K562 (cell line): ENCODE data around the gene TMEM41B. TPM values are rescaled to one million over a fixed set of nuclear protein-coding genes. Genes with fewer than 3 reads are reported as not detected.
A peak's percentile ranks its signal among the peaks of the same experiment; 100 is the strongest.
"Not testable (repeated sequence)": the region's sequence is repeated elsewhere in the genome, so short reads cannot be mapped to it uniquely, and the experiment has no call there.

Source experiments
- ATF7 ChIP-seq: fragments of 450-650 bp; IDR thresholded peaks from 2 replicates; pipeline ENCODE4 v1.7.1; 2014; ENCODE audit warnings: mild to moderate bottlenecking, moderate library complexity
- HDAC1 ChIP-seq, 2 experiments: fragments of 450-650 bp; IDR thresholded peaks; 2 replicates each; pipeline ENCODE4 v1.6.1; 2016 to 2017; ENCODE audit warnings: inconsistent platforms in 1 of 2, mild to moderate bottlenecking in 1 of 2, moderate library complexity in 1 of 2
- HIVEP1 ChIP-seq: fragments of 250-450 bp; sonication (Bioruptor Pico); IDR thresholded peaks from 2 replicates; pipeline ENCODE4 v1.4.0; 2020; ENCODE audit warnings: mild to moderate bottlenecking
- ILK ChIP-seq: fragments of 450-650 bp; IDR thresholded peaks from 2 replicates; pipeline ENCODE4 v1.6.1; 2016; ENCODE audit warnings: missing genetic modification characterization, low read depth, mild to moderate bottlenecking, missing compliant biosample characterization, moderate library complexity, borderline replicate concordance
- NR2C2 ChIP-seq, 2 experiments: fragments of 200-800 bp in 1 of 2; sonication (Bioruptor generic) in 1 of 2; sonication (generic) in 1 of 2; formaldehyde crosslinking in 1 of 2; IDR thresholded peaks; 2 replicates each; pipeline versions ENCODE4 v1.6.1 to v1.8.0; 2016 to 2022; ENCODE audit warnings: mild to moderate bottlenecking in 1 of 2, missing compliant biosample characterization in 1 of 2, missing genetic modification characterization in 1 of 2, missing genetic modification reagents in 1 of 2
- SMAD4 ChIP-seq: fragments of 250-450 bp; sonication (Bioruptor Pico); conservative IDR thresholded peaks from 2 replicates; pipeline ENCODE4 v1.8.0; 2021; ENCODE audit warnings: inconsistent platforms, mild to moderate bottlenecking, moderate library complexity
- SOX6 ChIP-seq: fragments of 450-650 bp; IDR thresholded peaks from 2 replicates; pipeline ENCODE4 v1.6.1; 2014; ENCODE audit warnings: mild to moderate bottlenecking
- TEAD1 ChIP-seq, 2 experiments: fragments of 450-650 bp in 1 of 2; sonication (generic) in 1 of 2; formaldehyde crosslinking; IDR thresholded peaks; 2 replicates each; pipeline versions ENCODE4 v1.4.0 to v1.8.0; 2020 to 2022; ENCODE audit warnings: mild to moderate bottlenecking in 2 of 2, missing genetic modification reagents in 1 of 2
- ZNF23 ChIP-seq: fragments of 250-450 bp; sonication (Bioruptor Pico); IDR thresholded peaks from 2 replicates; pipeline ENCODE4 v1.4.0; 2020; ENCODE audit warnings: mild to moderate bottlenecking
- ZNF3 ChIP-seq: fragments of 250-450 bp; sonication (Bioruptor Pico); IDR thresholded peaks from 2 replicates; pipeline ENCODE4 v1.5.0; 2021; ENCODE audit warnings: mild to moderate bottlenecking, moderate library complexity
- ZNF444 ChIP-seq: fragments of 250-450 bp; sonication (Bioruptor Pico); IDR thresholded peaks from 2 replicates; pipeline ENCODE4 v1.4.0; 2020; ENCODE audit warnings: mild to moderate bottlenecking, moderate library complexity
- ZNF589 ChIP-seq: fragments of 200-800 bp; sonication (Bioruptor generic); IDR thresholded peaks from 2 replicates; pipeline ENCODE4 v1.6.1; 2016; ENCODE audit warnings: low read depth, missing genetic modification characterization, missing compliant biosample characterization
- polyA plus RNA-seq, 8 experiments: library from polyadenylated mRNA; depleted of rRNA in 4 of 8; stranded (reverse) in 5 of 8; unstranded in 3 of 8; fragments of >200 nt; fragmentation: Nextera tagmentation in 2 of 8; fragmentation: Illumina TruSeq in 1 of 8; extraction: Ambion mirVana in 2 of 8; extraction: Trizol in 1 of 8; gene quantifications; 2 replicates each; pipeline versions ENCODE4 v1.2.1 to v1.2.3, GENCODE V29; 2011 to 2014; ENCODE audit warnings: inconsistent platforms in 1 of 8, missing spikeins in 1 of 8
- total RNA-seq, 7 experiments: library from RNA; depleted of rRNA in 6 of 7; stranded (reverse); fragments of >200 nt in 6 of 7; fragmentation: Illumina TruSeq in 2 of 7; extraction: Trizol in 2 of 7; gene quantifications; 2 replicates each; pipeline versions ENCODE4 v1.2.1 to v1.2.3, GENCODE V29; 2011 to 2021; ENCODE audit warnings: low replicate concordance in 1 of 7
- TF ChIP-seq, protein P1 (sequence below): fragments of 450-650 bp; formaldehyde crosslinking; IDR thresholded peaks from 2 replicates; pipeline ENCODE4 v1.4.0; 2020; ENCODE audit warnings: mild to moderate bottlenecking, moderate library complexity
- TF ChIP-seq, protein P2 (sequence below): fragments of 450-650 bp; conservative IDR thresholded peaks from 2 replicates; pipeline ENCODE4 v1.6.1; 2016; ENCODE audit warnings: missing genetic modification characterization, low read depth, mild to moderate bottlenecking, missing compliant biosample characterization, moderate library complexity
- TF ChIP-seq, protein P3 (sequence below): fragments of 200-800 bp; sonication (Bioruptor generic); IDR thresholded peaks from 2 replicates; pipeline ENCODE4 v1.6.1; 2017; ENCODE audit warnings: missing genetic modification characterization, missing compliant biosample characterization
- TF ChIP-seq, protein P4 (sequence below): fragments of 450-650 bp; formaldehyde crosslinking; IDR thresholded peaks from 2 replicates; pipeline ENCODE4 v1.4.0; 2020; ENCODE audit warnings: mild to moderate bottlenecking, moderate library complexity

Gene TMEM41B
- total and polyA plus RNA-seq, 9 of the 15 experiments (the other 6 are each of a cell fraction or from before 2014, with no cell fraction given), result 17.1 to 89.6 (median 48.7) TPM

DNA sequence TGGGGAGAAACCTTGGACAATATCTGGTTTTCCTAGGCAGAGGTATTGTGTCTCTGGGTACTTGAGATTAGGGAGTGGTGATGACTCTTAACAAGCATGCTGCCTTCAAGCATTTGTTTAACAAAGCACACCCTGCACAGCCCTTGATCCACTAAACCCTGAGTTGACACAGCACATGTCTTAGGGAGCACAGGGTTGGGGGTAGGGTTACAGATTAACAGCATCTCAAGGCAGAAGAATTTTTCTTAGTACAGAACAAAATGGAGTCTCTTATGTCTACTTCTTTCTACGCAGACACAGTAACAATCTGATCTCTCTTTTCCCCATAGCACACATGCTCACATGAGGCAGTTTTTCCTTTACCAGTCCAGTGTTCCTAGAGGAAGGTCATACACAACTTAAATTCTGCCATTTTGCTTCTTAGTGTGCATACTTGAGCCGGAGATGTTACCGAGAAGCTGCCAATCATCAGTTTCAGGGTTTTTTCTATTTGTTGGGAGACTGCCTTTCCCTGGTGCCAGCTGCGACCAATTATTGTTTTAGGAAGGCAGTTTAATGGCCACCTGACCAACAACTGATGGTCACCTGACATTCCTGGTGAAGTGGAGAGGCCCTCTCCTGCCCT, 5.1 kb upstream of the TMEM41B start (continued):
- TF ChIP-seq, protein P1, sequence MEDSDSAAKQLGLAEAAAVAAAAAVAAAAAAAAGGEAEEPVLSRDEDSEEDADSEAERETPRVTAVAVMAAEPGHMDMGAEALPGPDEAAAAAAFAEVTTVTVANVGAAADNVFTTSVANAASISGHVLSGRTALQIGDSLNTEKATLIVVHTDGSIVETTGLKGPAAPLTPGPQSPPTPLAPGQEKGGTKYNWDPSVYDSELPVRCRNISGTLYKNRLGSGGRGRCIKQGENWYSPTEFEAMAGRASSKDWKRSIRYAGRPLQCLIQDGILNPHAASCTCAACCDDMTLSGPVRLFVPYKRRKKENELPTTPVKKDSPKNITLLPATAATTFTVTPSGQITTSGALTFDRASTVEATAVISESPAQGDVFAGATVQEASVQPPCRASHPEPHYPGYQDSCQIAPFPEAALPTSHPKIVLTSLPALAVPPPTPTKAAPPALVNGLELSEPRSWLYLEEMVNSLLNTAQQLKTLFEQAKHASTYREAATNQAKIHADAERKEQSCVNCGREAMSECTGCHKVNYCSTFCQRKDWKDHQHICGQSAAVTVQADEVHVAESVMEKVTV (CRISPR knock-in tag), result peak; percentile 28; the same call in 1 of the 2 replicates
- TF ChIP-seq, protein P2, sequence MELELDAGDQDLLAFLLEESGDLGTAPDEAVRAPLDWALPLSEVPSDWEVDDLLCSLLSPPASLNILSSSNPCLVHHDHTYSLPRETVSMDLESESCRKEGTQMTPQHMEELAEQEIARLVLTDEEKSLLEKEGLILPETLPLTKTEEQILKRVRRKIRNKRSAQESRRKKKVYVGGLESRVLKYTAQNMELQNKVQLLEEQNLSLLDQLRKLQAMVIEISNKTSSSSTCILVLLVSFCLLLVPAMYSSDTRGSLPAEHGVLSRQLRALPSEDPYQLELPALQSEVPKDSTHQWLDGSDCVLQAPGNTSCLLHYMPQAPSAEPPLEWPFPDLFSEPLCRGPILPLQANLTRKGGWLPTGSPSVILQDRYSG (tag), result peak; percentile 98
- TF ChIP-seq ZNF3 (CRISPR knock-in tag) (0 out of 2 replicates have a peak, but pooled peaks have one; percentile 26), SMAD4 (CRISPR knock-in tag) (peak; percentile 96), SOX6 (0 out of 2 replicates have a peak, but pooled peaks have one; percentile 38), ZNF444 (CRISPR knock-in tag) (peak; percentile 71; the same call in 1 of the 2 replicates), ZNF23 (CRISPR knock-in tag) (peak; percentile 74), ZNF589 (CRISPR knock-in tag) (peak; percentile 84), HIVEP1 (CRISPR knock-in tag) (peak; percentile 89; the same call in 1 of the 2 replicates), ATF7 (0 out of 2 replicates have a peak, but pooled peaks have one; percentile 17), NR2C2 (tag; IDR thresholded peaks at IDR 0.05) (peak; percentile 33; the same call in 1 of the 2 replicates), HDAC1 (IDR thresholded peaks at IDR 0.05) (peak in 1 of 2 experiments; percentile 65; a peak in 2 of 4 replicates), TEAD1 (CRISPR knock-in tag; IDR thresholded peaks at IDR 0.05) (peak in 1 of 2 experiments; percentile 88; a peak in 2 of 4 replicates), ILK (peak; percentile 86)
- TF ChIP-seq, protein P3, sequence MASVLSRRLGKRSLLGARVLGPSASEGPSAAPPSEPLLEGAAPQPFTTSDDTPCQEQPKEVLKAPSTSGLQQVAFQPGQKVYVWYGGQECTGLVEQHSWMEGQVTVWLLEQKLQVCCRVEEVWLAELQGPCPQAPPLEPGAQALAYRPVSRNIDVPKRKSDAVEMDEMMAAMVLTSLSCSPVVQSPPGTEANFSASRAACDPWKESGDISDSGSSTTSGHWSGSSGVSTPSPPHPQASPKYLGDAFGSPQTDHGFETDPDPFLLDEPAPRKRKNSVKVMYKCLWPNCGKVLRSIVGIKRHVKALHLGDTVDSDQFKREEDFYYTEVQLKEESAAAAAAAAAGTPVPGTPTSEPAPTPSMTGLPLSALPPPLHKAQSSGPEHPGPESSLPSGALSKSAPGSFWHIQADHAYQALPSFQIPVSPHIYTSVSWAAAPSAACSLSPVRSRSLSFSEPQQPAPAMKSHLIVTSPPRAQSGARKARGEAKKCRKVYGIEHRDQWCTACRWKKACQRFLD, result peak; percentile 95; the same call in 1 of the 2 replicates
- TF ChIP-seq NR2C2 (CRISPR knock-in tag; IDR thresholded peaks at IDR 0.05), result not testable (repeated sequence)
- TF ChIP-seq, protein P4, sequence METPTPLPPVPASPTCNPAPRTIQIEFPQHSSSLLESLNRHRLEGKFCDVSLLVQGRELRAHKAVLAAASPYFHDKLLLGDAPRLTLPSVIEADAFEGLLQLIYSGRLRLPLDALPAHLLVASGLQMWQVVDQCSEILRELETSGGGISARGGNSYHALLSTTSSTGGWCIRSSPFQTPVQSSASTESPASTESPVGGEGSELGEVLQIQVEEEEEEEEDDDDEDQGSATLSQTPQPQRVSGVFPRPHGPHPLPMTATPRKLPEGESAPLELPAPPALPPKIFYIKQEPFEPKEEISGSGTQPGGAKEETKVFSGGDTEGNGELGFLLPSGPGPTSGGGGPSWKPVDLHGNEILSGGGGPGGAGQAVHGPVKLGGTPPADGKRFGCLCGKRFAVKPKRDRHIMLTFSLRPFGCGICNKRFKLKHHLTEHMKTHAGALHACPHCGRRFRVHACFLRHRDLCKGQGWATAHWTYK (CRISPR knock-in tag), result peak; percentile 94; the same call in 1 of the 2 replicates
